ENCODE data around the gene KRT15.

GRCh38 chr17:41481036-41481435, 37.7 kb downstream of the KRT15 start, which contains the start of gene KRT35:
- TF ChIP-seq CTCF (conservative IDR thresholded peaks at IDR 0.05; ENCODE audit: low read length) (no peak), EZH2phosphoT487 (IDR thresholded peaks at IDR 0.05; ENCODE audit: borderline replicate concordance) (no peak)

Data from Loucy (cell line).